ENCODE results near the gene THADA.

Gene THADA

DNA sequence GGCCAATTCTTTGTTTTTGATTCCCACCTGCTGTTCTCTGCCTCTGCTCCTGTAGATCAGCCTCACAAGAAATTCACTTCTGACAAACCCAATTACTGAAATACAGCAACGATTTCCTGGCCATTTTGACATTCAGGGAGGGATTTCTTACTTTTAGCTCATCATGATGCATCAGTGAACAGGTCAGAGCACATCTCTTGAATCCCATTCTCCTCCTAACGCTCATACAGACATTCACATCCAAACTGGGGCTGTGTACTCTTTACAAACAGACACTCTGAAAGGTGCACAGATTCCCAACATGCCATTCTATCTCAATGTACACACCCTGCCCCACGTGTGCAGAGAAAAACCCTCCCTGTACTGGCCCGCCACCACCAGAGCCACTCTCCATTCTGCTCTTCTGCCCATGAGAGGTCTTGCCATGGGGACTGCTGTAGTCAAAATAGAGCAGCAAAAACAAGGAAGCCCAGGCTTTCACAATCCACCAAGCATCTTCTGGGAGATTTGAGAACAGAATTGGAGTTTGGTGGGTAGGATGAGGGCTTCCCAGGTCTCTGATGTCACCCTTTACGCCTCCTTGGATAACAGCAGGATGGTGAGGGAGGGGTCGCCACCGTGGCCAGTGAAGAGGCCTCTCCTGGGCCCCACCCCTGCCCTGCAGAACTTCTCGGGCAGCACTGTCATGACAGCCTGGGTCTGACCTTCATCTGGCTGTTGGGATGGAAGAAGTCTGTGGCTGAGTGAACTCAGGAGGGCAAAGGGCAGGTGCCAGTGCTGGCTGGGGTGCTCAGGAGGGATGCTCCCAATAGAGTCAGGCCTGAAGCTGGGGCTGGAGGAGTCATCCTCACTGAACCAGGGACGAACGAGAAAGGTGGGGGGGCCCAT, 327.5 kb downstream of the THADA start:
- no peak for DNase-seq

DNA sequence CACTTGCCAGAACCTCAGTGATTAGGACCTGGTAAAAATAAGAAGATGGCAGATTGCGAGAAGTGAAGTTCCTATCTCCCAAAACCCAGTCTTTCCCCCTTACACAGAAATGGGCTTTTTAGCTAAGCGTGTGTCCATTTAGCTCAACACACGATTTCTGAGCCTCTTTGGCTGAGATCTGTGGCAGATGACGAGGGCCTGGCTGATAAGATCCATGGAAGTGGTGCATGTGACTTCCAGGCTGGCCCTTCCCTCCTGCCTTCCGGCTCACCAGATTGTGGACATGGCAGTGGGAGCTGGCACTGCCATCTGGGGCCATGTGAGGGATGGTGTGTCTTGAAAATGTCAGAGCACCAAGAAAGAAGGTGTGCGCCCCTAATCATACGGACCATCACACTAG, 328.5 kb downstream of the THADA start:
- DNase-seq, result no peak

DNA sequence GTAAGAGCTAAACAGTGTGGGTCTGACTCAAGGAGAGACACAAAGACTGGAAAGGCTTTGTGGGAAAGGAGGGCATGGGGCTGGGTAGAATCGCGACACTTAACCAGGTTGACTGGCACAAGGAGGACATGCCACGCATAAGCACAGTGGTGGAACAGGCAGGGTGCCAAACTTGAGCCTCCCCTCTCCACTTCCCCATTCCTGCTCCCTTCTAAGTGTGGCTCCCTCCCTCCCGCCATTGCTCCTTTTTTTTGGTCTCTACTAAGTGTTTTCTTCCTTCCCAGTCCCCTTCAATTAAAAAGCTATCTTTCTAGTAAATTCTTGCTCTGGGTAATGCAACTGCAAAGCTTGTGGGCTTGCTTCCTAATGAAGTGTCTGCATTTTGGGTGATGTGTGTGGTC, 329.1 kb downstream of the THADA start:
- no peak for DNase-seq

DNA sequence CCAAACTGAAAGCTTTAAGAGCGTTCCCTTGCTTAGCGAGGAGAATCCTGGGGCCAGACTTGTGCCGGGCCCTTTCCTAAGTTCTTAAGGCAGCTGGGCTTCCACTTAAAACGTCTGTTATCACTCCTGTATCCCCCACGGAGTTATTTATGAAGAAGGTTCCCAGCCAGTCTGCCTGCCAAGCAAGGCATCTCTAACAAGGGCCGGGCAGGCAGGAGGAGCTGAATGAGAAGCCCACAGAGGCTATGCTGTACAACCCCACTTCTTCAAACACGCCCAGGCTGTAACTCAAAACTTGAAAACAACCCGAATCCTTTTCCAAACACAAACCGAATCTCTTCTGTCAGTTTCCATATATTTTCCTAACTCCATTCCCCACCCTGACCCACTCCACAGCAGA, 330.4 kb downstream of the THADA start:
- DNase-seq, result no peak

DNA sequence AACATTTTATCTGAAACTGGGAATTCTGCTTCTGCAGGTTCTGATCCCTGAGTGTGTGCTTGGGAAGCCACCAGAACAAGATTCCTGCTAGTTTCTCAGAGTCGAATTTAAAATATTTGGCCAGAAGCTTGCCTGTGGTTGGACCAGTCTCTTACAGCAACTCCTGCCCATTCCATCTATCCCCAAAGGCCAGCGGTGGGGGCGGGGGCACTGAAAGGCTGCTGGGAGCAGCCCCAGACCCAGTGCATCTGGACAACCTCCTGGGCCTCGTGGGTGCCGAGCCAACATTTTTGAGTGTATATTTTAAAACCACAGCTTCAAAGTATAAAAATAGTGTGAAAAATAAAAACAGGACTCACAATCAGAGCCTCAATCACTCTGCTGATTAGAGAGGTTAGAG, 330.8 kb downstream of the THADA start:
- DNase-seq, result peak; percentile 58

DNA sequence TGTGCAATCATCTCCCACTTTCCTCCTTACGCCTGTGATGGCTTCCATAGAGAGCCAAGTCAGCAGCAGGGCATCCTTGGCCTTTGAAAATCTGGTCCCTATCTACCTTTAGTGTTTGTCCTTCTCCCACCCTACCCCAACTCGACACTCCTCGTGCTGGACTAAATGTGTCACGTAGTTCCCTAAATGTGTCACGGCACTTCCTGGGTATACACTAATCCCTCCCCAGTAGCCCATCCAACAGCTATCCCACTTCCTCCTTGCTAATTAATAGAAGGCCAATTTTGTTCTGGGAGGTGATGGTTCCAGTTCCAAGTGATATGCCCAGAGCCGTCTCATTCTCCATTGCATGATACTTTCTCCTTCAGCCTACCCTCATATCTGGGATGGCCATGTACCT, 332.9 kb downstream of the THADA start:
- no peak for DNase-seq

DNA sequence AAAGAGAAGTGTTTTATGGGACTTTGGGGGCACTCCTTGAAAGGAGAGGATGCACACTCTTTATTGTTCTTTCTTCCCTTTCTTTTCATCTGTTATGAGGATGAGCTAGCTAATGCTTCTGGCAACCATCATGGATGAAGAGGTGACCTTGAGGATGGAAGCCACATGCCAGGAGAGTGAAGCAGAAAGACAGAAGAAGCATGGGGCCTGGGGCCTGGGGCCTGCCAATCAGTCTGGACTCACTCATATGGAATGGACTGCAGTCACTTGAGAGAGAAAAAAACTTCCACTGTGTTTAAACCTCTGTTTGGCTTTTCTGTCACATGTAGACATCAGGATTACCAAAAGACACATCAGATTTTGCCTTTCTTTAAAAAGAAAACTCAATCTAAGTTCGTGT, 333.6 kb downstream of the THADA start:
- no peak for DNase-seq

DNA sequence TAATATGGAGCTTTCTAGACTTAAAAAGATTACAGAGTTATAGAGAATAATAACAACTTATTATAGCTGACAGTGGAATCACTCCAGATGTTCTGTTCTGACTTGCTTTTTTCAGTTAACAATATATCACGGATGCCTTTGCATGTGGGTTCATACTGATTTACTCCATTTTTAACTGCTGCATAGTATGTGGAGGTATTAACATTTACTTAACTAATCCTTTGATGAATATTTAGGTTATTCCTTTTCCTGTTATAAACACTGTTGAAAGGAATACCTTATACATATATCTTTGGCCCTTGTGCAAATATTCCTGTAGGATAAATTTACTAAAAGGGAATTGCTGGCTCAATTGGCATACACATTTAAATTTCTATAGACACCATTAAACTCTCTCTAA, 336.3 kb downstream of the THADA start:
- DNase-seq, result no peak

DNA sequence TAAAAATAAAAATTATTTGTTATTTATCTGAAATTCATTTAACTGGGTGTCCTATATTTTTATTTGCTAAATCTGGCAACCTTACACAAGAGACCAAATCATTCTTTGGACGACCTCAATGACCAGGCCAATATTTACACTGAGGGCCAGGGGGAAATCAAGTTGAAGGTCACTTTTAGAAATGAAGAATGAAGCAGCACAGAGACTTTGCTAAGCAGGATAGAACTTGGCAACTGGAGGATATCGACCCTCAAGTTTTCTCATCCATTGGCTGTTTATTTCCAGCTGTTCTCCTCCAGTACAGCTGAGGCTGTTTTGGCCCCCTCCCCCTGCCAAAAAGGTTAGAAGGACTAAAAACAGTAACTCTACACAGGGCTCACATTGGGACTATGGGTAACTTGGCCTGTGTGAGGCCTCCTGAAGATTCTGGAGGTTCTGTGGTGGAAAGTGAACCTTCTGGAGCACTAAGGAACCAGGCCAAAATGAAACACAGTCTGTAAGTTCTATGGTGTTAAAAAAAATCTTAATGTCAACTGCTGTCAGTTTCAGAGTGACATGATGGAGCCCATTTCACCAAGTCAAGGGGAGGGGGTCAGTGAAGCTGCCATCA, 337.2 kb downstream of the THADA start:
- no peak for DNase-seq

DNA sequence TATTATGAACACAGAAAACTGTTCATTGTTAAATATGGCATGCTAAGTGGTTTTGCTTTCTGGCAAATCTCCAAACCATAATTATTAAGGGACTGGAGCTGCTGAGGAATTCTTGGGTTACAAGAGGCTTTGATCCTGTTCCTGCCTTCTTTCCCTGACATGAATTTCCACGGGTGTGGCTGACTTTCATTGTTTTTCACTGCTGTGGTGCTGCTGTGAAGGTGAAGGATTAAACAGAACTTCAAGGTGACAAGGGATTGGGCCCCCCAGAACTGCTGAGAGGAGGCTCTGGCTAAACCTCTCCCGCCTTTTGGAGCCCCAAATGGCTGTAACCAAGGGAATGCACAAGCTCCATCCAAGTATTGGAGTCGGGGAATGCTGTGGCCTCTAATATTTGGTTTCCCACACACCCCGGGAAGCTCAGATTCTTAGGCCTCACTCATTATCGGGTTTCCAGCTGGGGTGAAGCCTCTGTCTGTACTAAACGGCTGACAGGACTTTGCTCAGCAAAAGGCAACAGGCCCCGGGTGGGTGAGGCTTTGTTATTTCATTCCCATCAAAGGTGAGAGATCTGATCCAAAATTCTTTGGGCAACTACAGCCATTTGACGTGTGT, 340.4 kb downstream of the THADA start:
- peak; percentile 37 for DNase-seq

DNA sequence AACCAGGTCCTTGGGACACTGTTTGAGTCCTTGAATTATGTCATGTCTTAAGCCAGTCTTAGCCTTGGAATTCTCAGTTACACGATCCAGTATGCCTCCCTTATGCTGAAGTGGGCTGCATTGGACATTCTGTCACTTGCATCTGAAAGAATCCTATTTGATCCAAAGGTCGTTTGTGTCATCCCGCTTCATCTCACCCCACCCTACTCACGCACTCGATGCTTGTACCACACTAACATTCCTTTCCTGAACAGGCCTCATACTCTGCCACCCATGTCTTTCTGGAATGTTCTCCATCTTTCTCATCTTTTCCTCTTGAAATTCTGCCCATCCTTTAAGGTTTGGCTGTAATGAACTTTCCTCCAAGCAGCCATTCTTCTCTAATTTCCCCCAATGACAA, 341.5 kb downstream of the THADA start:
- DNase-seq, result no peak

DNA sequence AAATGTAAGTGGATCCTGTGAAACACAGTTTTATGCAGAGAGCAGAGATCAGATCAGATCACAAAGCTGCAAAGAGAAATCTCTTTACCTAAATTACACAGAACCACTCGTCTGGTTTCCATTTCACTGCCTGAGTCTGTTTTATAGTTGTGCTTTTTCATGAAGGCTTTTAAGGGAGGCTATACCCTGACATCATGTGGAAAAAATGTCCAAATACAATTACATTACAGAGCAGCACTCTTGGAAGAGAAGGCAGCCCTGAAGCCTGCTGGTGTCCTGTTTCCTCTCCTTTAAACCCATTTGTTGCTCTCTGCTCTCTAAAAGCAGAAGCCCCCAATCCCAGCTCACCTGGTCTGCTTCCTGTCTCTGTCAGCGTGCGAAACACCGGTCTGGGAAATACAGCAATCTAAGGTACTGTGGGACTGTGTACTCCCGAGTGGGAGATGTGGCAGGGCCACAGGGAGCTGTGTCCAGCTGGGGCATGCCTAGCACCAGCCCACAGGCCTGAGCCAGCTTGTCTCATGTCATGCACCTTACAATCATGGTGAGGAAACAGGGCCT, 344.6 kb downstream of the THADA start:
- DNase-seq, result peak; percentile 82

DNA sequence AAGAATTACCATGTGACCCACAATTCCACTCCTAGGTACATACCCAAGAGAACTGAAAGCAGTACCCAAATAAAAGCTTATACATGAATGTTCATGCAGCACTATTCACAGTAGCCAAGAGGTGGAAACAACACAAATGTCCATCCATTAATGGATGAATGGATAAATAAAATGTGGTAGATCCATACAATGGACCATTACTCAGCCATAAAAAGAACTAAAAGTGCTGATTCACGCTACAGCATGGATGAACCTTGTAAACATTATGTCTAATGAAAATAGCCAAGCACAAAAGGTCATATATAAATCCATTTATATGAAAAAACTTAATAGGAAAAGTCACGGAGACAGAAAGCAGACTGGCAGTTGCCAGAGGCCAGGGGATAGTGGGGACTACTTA, 345.8 kb downstream of the THADA start:
- no peak for DNase-seq

DNA sequence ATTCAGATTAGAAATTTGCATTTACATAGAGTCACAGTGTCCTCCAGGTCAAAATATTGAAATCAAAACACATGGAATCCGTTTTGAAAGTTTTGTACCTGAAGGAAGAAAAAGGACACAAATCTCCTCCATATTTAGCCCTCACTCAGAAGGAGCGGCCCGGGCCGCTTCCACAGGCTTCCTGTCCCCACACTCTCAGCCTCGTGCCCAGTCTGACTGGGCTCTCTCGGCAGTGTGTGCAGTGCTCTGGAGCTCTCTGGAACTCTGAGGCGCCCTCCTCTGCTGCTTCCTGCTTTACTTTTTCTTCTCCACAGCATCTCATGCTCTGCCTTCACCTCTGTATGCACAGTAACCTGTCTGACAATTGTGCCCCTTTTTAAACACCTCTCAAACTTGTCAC, 347.2 kb downstream of the THADA start:
- no peak for DNase-seq

DNA sequence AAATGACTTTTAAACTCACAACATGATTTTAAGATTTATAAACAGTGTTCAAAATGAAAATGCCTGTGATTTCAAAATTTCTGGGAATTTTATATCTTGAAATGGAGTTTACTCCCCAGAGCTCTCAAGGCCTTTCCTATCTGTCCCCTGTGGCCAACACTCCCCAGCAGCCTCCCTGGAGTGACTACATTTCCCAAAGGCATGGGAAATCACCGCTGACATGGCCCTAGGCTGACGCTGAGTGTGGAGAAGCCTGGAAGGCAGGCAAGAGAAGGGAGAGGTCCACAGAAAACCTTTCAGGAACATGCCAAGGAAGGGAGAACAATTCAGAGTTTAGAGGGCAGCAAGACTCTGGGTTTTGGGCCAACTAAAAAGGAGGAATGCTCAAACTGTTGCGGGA, 349.2 kb downstream of the THADA start:
- DNase-seq, result no peak

DNA sequence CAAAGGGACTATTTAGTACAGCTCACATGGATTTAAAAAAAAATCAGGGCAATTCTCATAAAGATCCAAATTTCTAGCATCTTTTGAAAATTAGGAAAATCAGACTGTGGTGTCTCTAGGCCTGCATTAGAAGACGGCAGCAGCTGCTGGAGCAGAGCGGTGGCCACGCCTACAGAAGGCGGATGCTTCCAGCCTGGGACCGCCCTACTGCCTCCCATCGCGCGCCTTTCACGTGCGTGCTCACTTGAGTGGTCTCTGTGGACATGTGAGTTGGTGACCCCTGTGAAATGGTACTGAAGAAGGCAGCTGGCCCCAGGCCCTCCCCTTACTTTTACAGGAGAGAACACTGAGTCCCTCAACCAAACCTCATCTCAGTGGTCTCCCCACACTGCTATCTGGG, 354.3 kb downstream of the THADA start:
- no peak for DNase-seq

DNA sequence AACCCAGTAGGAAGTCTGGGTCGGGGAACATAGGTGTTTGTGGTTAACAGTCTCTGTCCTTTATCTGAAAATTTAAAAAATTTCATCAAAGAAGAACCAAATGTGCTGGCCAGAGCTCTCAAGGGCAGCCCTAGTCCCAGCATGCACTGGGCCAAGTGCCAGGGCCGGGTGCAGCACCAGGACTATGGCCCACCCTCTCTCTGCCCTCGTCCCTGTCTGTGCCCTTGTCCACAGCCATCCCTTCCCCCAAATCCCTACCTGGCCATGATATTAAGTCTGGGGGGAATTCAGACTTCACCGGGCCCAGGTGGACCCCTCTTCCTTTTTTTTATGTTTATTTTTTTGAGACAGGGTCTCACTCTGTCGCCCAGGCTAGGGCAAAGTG, 355.1 kb downstream of the THADA start:
- no peak for DNase-seq

DNA sequence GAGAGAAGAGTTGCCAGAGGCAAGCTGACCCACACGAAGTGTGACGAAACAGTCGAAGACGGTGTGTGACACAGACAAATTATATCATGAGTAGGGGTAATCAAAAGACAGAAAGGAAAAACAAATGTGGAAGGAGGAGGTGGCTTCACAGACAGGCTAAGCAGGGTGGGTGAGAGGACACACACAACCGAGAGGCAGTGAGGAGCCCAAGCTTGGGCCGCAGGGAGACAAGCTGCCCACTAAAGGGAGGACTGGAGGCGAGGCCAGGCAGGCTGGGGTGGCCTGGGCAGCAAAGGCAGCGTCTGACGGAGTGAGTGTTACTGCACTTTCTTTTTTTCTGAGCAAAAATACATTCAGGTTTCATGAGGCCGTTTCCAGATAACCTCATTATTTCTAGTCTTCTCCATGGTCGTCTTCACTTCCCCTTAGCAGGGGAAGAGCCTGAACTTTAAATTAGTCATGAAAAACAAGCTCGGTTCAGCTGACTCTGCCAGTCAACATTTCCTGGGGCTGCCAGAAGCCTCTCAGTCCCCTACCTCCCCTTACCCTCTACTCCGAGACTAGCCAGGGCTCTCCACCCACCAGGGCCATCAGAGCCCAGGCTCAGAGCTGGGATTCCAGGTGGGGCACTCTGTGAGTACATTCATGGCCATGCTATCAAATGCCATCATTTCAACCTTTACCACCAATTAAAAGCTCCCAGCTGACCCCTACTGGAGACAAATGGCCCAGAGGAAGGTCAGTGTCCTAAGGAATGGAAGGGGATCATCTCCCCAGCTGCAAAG, 355.7 kb downstream of the THADA start:
- DNase-seq, result no peak

DNA sequence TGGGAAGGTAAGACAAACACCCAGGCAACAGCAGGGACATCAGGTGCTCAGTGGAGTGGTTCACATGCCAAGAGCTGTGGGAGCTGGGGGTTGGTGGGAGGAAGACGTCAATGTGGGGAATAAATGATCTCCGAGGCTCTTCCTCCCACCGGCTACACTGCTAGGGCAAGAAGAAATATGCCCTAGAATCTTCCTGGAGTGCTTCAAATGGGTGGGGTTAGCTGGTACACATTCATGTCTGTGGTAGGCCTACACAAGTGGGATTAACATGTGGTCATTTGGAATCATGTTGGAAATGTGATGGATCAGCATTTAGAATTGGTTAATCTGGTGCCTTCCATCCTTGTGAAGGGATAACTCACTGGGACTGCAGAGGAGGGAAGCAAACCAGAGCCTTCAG, 357.0 kb downstream of the THADA start:
- DNase-seq, result no peak

DNA sequence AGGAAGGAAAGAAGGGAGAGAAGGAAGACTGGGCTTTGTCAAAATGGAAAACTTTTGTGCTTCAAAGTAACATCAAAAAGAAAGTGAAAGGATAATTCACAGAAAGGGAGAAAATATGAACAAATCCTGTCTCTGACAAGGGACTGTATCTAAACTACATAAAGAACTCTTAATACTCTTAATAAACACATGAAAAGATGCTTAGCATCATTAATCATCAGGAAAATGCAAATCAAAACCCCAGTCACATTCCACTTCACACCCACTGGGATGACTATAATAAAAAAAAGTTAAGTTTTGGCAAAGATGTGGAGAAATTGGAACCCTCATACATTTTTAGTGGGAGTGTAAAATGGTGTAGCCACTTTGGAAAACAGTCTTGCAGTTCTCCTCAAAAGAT, 357.7 kb downstream of the THADA start:
- DNase-seq, result peak; percentile 26

DNA sequence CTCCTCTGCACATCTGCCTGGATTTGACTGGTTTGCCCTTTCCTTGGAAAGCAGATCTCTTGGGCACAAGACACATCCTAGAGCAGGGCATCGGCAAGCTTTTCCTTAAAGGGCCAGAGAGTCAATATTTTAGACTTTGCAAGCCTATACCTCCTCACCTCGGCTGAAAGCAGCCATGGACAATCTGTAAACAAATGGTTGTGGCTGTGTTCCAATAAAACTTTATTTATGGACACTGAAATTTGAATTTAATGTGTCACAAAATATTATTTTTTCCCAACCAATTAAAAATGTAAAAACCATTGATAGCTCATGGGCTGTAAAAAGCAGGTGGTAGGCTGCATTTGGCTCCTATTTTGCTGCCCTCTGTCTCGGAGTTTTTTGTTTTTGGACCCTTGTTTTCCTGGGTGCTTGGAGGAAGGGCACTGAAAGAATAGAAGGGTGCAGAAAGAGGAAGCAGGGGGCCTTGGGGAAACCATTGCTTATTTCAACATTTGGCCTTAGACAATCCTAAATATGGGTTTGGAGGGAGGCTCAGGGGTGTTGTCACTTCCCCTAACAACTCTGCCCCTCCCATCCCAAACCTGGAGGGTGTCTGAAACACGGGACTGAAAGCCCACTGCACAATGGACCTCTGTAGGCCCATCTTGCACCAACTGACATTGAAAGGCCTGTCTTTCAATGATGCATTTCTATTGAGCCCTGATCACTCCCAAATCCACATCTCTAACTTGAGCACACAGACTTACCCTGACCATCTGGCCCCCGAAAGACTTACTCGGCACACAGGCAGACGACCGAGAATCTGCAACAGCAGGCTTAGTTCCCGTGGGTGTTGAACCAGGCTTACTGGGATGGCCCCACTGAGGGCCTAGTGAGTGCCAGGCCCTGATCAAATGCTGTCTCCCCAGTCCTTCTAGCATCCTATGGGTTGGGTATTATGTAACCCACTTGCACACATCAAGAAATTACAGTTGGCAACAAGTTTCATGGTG, 362.3 kb downstream of the THADA start:
- no peak for DNase-seq

All from fibroblast of skin of back (primary cell).